ENCODE data around the gene MRC1.

- TF ChIP-seq CTCF (IDR thresholded peaks at IDR 0.05; ENCODE audit: insufficient read depth, low read depth, low read length) = no peak
- no peak for TF ChIP-seq EZH2 (IDR thresholded peaks at IDR 0.05; ENCODE audit: insufficient read depth, low read length)
Observed at GRCh38 chr10:17943033-17943745, 134.0 kb downstream of the MRC1 start.
